ENCODE results near the gene IL1RAPL1. TPM values are rescaled to one million over a fixed set of nuclear protein-coding genes. Genes with fewer than 3 reads are reported as not detected.
A peak's percentile ranks its signal among the peaks of the same experiment; 100 is the strongest.

Gene IL1RAPL1
- total and polyA plus RNA-seq, 2 donors (not counting 3 experiments of a cell fraction or from before 2014, with no cell fraction given): 0.79 to 1.3 TPM

DNA sequence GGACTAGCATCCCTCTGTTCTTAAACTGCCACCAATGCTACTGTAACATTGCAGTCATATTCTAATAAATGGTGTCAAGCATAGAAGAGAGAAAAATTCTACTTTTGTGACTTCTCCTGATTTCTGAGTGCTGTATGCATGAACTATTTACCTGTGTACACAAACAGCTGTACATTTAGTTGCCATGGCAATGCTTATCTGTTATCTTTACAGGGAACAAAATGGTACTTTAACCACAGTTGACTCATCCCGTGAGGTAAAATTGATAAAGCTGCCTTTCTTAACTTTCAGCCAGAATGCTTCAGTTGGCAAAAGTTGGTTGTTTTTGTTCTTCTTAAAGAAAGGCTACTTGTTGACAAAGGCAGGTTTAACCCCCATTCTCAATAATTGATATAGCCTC lies 1040.6 kb downstream of the IL1RAPL1 start:
- BruUV-seq (replicated peaks): no TSS peak
- no peaks in the 10 kb centered on the region for H3K9me3 ChIP-seq (replicated peaks; ENCODE audit: control insufficient read depth, insufficient read depth, low read length)
- no peaks in the 10 kb centered on the region for H3K4me1 ChIP-seq (ENCODE audit: control insufficient read depth, extremely low read depth, insufficient read depth, low read length)
- no peaks in the 10 kb centered on the region for H3K79me2 ChIP-seq (ENCODE audit: control insufficient read depth, insufficient read depth, low read length)
- H3K27me3 ChIP-seq (ENCODE audit: control insufficient read depth in 2 of 2, insufficient read depth in 2 of 2, low read length in 2 of 2): no peaks in the 10 kb centered on the region
- no peaks in the 10 kb centered on the region for H4K20me1 ChIP-seq (replicated peaks; ENCODE audit: control insufficient read depth, extremely low read depth, insufficient read depth, low read length)
- ChIA-PET CTCF (no interaction called here), POLR2A (no interaction called here)
- no peak overlapping the region for H3K27ac ChIP-seq (ENCODE audit: insufficient read depth, low read depth, low read length)
- DNase-seq (ENCODE audit: low read depth, low spot score): no peak
- H3K4me2 ChIP-seq (ENCODE audit: insufficient read depth, low read length): no peak overlapping the region
- no peak overlapping the region for H3K4me3 ChIP-seq (replicated peaks in 1 of 3; ENCODE audit: insufficient read depth in 1 of 3, low read depth in 1 of 3, low read length in 3 of 3)
- no peak overlapping the region for H3K9ac ChIP-seq (replicated peaks; ENCODE audit: extremely low read depth, insufficient read depth, low read length)
- peak; percentile 37 for FAIRE-seq
- TF ChIP-seq JUN (IDR thresholded peaks at IDR 0.05; ENCODE audit: borderline replicate concordance, insufficient read depth, insufficient read length, low read depth): no peak
- TF ChIP-seq GATA2 (IDR thresholded peaks at IDR 0.05; ENCODE audit: insufficient read depth, insufficient read length, low read depth, low read length): no peak
- TF ChIP-seq, protein P1, sequence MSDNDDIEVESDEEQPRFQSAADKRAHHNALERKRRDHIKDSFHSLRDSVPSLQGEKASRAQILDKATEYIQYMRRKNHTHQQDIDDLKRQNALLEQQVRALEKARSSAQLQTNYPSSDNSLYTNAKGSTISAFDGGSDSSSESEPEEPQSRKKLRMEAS (IDR thresholded peaks at IDR 0.05; ENCODE audit: insufficient read depth, insufficient read length): no peak
- no peak for TF ChIP-seq FOS (IDR thresholded peaks at IDR 0.05; ENCODE audit: borderline replicate concordance, insufficient read depth, low read length)
- no peak for TF ChIP-seq MYC (IDR thresholded peaks at IDR 0.05; ENCODE audit: low read depth, low read length)
- TF ChIP-seq POLR2A (IDR thresholded peaks at IDR 0.05; ENCODE audit: low read depth, low read length): no peak
- no peak for TF ChIP-seq EZH2 (IDR thresholded peaks at IDR 0.05; ENCODE audit: borderline replicate concordance, low read depth, low read length, severe bottlenecking)
- TF ChIP-seq POLR2AphosphoS5 (IDR thresholded peaks at IDR 0.05; ENCODE audit: insufficient read depth, low read depth, low read length): no peak
- TF ChIP-seq, protein P2, sequence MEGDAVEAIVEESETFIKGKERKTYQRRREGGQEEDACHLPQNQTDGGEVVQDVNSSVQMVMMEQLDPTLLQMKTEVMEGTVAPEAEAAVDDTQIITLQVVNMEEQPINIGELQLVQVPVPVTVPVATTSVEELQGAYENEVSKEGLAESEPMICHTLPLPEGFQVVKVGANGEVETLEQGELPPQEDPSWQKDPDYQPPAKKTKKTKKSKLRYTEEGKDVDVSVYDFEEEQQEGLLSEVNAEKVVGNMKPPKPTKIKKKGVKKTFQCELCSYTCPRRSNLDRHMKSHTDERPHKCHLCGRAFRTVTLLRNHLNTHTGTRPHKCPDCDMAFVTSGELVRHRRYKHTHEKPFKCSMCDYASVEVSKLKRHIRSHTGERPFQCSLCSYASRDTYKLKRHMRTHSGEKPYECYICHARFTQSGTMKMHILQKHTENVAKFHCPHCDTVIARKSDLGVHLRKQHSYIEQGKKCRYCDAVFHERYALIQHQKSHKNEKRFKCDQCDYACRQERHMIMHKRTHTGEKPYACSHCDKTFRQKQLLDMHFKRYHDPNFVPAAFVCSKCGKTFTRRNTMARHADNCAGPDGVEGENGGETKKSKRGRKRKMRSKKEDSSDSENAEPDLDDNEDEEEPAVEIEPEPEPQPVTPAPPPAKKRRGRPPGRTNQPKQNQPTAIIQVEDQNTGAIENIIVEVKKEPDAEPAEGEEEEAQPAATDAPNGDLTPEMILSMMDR (IDR thresholded peaks at IDR 0.05; ENCODE audit: extremely low read depth in 1 of 2, insufficient read depth in 1 of 2, low read depth in 1 of 2, low read length in 2 of 2): no peak
- no peak overlapping the region for H2AFZ ChIP-seq (ENCODE audit: low read depth, low read length)
- intact Hi-C loops (cut with micrococcal nuclease): no loop called here
- no peaks in the 10 kb centered on the region for H3K36me3 ChIP-seq (ENCODE audit: control insufficient read depth in 2 of 2, extremely low read depth in 1 of 2, insufficient read depth in 2 of 2, low read length in 2 of 2)
- dilution Hi-C loops (cut with MboI; ENCODE audit: extremely low pct_ligation_motif_present, low sequenced_read_pairs): no loop called here
- H3K9me1 ChIP-seq (replicated peaks; ENCODE audit: control insufficient read depth, extremely low read depth, insufficient read depth, low read length): no peaks in the 10 kb centered on the region

Data from endothelial cell of umbilical vein (primary cell).